ENCODE measurements around the gene CLMN. TPM values are rescaled to one million over a fixed set of nuclear protein-coding genes. Genes with fewer than 3 reads are reported as not detected.

The CLMN gene
- total RNA-seq, 1 donor from 2014 or later = 117 TPM

- Mint-ChIP-seq H3K36me3 (peaks cover 3% of the 10 kb centered on the region), H3K27ac (peak overlapping the region; percentile 47), H3K9me3 (no peaks in the 10 kb centered on the region), H3K4me3 (no peak overlapping the region), H3K4me1 (peaks cover 61% of the 10 kb centered on the region), H3K27me3 (ENCODE audit: low read depth) (no peaks in the 10 kb centered on the region)
- no peak for TF ChIP-seq CTCF (IDR thresholded peaks at IDR 0.05; ENCODE audit: unreplicated experiment)
- DNase-seq (ENCODE audit: low spot score in 2 of 2, unreplicated experiment in 2 of 2) = no peak
These were observed 66.6 kb downstream of the CLMN start for GRCh38 chr14:95253039-95253630.

GRCh38 chr14:95252219-95252618, 67.5 kb downstream of the CLMN start:
- no peak for TF ChIP-seq CTCF (IDR thresholded peaks at IDR 0.05; ENCODE audit: unreplicated experiment)
- H3K9me3 Mint-ChIP-seq = no peaks in the 10 kb centered on the region
- H3K27ac Mint-ChIP-seq = no peak overlapping the region
- peaks cover 3% of the 10 kb centered on the region for H3K36me3 Mint-ChIP-seq
- no peak for DNase-seq (ENCODE audit: low spot score in 2 of 2, unreplicated experiment in 2 of 2)
- H3K4me3 Mint-ChIP-seq = no peak overlapping the region
- peaks cover 63% of the 10 kb centered on the region for H3K4me1 Mint-ChIP-seq
- H3K27me3 Mint-ChIP-seq (ENCODE audit: low read depth) = no peaks in the 10 kb centered on the region

- no peaks in the 10 kb centered on the region for H3K9me3 Mint-ChIP-seq
- TF ChIP-seq CTCF (IDR thresholded peaks at IDR 0.05; ENCODE audit: unreplicated experiment) = no peak
- no peak for DNase-seq (ENCODE audit: low spot score in 2 of 2, unreplicated experiment in 2 of 2)
- H3K27me3 Mint-ChIP-seq (ENCODE audit: low read depth) = no peaks in the 10 kb centered on the region
- H3K27ac Mint-ChIP-seq = peak overlapping the region; percentile 49
- peaks cover 3% of the 10 kb centered on the region for H3K36me3 Mint-ChIP-seq
- H3K4me3 Mint-ChIP-seq = no peak overlapping the region
- H3K4me1 Mint-ChIP-seq = peaks cover 51% of the 10 kb centered on the region
These were observed 68.8 kb downstream of the CLMN start for GRCh38 chr14:95250936-95251335.

GRCh38 chr14:95250140-95250769, 69.5 kb downstream of the CLMN start:
- no peak for TF ChIP-seq CTCF (IDR thresholded peaks at IDR 0.05; ENCODE audit: unreplicated experiment)
- H3K4me3 Mint-ChIP-seq = no peak overlapping the region
- peaks cover 4% of the 10 kb centered on the region for H3K36me3 Mint-ChIP-seq
- peak overlapping the region; percentile 49 for H3K27ac Mint-ChIP-seq
- no peaks in the 10 kb centered on the region for H3K27me3 Mint-ChIP-seq (ENCODE audit: low read depth)
- peaks cover 45% of the 10 kb centered on the region for H3K4me1 Mint-ChIP-seq
- no peak for DNase-seq (ENCODE audit: low spot score in 2 of 2, unreplicated experiment in 2 of 2)
- peaks cover 2% of the 10 kb centered on the region for H3K9me3 Mint-ChIP-seq

GRCh38 chr14:95248432-95248831, 71.3 kb downstream of the CLMN start:
- H3K27me3 Mint-ChIP-seq (ENCODE audit: low read depth) = no peaks in the 10 kb centered on the region
- H3K27ac Mint-ChIP-seq = peak overlapping the region; percentile 5
- no peak for DNase-seq (ENCODE audit: low spot score in 2 of 2, unreplicated experiment in 2 of 2)
- peaks cover 40% of the 10 kb centered on the region for H3K4me1 Mint-ChIP-seq
- peaks cover 6% of the 10 kb centered on the region for H3K36me3 Mint-ChIP-seq
- no peak for TF ChIP-seq CTCF (IDR thresholded peaks at IDR 0.05; ENCODE audit: unreplicated experiment)
- H3K9me3 Mint-ChIP-seq = peaks cover 4% of the 10 kb centered on the region
- H3K4me3 Mint-ChIP-seq = no peak overlapping the region

Measured in mesothelial cell of epicardium (in vitro differentiated cells).